ENCODE measurements around the gene KLK7.

Gene KLK7

DNA sequence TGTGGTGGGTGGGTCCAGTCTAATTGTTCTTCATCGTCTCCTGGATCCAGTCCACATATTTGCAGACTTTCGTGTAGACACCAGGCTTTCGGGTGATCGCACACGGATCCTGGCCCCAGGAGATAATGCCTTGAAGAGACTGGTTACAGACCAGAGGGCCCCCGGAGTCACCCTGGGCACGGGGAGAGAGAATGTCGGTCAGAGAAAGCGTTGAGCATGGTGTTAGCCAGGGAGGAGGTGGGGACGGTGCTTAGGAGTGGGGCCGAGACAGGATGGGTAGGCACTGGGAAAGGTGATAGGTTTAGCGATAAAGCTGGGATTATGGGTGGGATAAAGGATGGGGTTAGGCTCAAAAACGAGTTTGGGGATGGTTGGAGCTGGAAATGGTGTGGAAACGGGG, 38.8 kb upstream of the KLK7 start:
- TF ChIP-seq, protein P1, sequence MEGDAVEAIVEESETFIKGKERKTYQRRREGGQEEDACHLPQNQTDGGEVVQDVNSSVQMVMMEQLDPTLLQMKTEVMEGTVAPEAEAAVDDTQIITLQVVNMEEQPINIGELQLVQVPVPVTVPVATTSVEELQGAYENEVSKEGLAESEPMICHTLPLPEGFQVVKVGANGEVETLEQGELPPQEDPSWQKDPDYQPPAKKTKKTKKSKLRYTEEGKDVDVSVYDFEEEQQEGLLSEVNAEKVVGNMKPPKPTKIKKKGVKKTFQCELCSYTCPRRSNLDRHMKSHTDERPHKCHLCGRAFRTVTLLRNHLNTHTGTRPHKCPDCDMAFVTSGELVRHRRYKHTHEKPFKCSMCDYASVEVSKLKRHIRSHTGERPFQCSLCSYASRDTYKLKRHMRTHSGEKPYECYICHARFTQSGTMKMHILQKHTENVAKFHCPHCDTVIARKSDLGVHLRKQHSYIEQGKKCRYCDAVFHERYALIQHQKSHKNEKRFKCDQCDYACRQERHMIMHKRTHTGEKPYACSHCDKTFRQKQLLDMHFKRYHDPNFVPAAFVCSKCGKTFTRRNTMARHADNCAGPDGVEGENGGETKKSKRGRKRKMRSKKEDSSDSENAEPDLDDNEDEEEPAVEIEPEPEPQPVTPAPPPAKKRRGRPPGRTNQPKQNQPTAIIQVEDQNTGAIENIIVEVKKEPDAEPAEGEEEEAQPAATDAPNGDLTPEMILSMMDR (IDR thresholded peaks at IDR 0.05; ENCODE audit: insufficient read depth, low read depth, low read length, missing control alignments): no peak
- no peak overlapping the region for H3K4me3 ChIP-seq (ENCODE audit: low read depth, low read length)
- no peak for DNase-seq (ENCODE audit: low read depth)

GRCh38 chr19:51020988-51021651, 37.4 kb upstream of the KLK7 start:
- no peak overlapping the region for H3K4me3 ChIP-seq (ENCODE audit: low read depth, low read length)
- DNase-seq (ENCODE audit: low read depth): peak; percentile 22
- TF ChIP-seq, protein P1 (IDR thresholded peaks at IDR 0.05; ENCODE audit: insufficient read depth, low read depth, low read length, missing control alignments): peak; percentile 39

DNA sequence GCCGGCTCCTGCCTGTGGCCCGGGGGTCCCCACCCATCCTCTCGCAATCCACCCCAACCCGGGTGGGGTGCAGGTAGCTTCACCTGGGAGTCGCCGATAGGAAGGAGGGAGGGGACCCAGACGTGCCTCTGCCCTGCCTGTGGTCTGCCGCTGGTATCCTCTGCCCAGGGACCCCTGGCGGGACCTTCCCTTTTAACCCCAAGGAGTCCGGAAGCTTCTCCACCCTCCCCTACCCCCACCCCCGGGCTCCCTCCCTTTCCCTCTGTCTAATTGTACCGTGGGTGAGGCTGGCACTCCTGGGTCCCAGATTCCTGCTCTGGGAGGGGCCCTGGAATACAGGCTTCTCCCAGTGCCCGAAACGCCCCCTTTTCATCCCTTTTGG, 35.8 kb upstream of the KLK7 start, which contains the start of gene KLK10:
Gene KLK10, minus strand, starts transcription at position 166 of the 382 bp plus-strand sequence. CDS start 579 bp downstream, outside the sequence.
- no peak within 1 kb of the TSS for H3K4me3 ChIP-seq (ENCODE audit: low read depth, low read length)
- no peak for DNase-seq (ENCODE audit: low read depth)
- TF ChIP-seq, protein P1 (IDR thresholded peaks at IDR 0.05; ENCODE audit: insufficient read depth, low read depth, low read length, missing control alignments): no peak

DNA sequence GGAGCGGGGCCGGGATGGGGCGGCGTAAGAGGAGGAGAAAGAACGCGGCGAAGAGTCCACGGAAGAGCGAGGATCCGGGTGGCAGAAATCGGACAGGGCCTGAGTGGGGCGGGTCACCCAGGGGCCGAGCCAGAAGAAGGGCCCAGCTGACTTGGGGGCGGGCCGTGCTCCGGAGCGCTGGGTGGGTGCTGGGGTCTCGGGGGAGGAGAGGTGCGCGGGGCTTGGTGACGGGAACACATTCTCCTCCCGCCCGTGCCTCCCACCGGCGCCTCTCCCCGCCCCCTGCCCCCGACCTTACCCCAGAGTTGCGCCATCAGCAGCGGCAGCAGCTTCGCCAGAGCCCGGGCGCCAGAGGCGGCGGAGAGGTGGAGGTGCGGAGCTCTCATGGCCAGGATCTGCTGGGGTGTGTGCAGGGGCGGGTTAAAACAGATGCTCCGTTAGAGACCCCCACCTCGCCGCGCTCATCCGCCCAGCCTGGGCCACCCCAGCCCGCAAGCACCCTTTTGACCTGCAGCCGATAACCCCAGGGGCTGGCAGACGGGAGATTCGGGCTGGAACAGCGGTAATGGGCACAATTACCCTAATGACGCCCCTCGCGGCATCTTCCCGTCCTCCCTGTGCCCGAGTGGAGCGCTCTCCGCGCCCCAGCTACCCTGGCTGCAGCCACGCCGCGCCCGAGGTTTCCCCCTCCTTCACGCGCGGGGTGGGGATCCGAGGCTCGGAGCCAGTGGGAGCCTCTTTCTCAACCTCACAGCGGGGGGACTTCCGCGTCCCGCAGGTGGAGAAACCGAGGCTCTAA, 35.2 kb upstream of the KLK7 start:
- TF ChIP-seq, protein P1 (IDR thresholded peaks at IDR 0.05; ENCODE audit: insufficient read depth, low read depth, low read length, missing control alignments): no peak
- no peak for DNase-seq (ENCODE audit: low read depth)
- no peak overlapping the region for H3K4me3 ChIP-seq (ENCODE audit: low read depth, low read length)

DNA sequence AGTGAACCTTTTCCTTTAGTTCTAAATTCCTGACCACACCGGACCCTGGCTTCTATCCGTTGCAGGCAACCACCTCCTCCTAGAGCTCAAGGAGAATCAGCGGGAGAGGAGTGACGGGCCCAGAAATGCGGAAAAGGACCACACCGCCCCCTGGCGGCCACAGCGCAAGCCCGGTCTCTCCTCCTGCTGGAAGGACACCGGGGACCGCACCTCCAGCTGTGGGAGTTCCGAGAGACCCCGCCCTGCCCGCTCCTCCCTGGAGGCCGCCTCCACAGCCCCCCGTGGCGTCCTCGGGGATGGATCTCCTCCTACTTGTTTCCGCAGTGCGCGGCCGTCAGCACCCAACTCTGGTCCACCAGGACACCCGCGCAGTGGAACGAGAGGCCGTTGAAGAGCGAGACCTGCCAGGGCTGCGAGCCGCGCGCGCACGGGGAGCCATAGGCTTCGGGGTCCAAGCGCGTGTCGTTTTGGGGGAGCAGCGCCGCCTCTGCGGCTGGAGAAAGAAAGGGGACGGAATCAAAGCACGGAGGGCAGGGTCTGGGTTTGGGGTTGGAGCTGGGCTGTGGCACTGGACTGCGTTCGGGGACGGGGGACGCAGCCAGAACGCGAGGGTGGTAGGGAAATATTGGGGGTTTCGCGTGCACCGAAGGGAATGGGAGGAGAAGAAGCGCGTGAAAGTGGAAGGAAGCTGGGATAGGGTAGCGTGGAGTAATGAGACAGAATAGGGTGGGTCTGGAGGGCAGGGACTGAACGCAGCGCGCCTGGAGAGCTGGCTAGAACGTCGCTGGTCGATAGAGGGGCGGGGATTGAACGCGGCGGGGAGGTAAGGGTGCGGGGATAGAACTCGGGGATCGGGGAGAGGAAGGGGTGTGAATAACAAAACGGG, 33.3 kb upstream of the KLK7 start:
- TF ChIP-seq, protein P1 (IDR thresholded peaks at IDR 0.05; ENCODE audit: insufficient read depth, low read depth, low read length, missing control alignments): peak; percentile 72
- DNase-seq (ENCODE audit: low read depth): peak; percentile 53
- no peak overlapping the region for H3K4me3 ChIP-seq (ENCODE audit: low read depth, low read length)

DNA sequence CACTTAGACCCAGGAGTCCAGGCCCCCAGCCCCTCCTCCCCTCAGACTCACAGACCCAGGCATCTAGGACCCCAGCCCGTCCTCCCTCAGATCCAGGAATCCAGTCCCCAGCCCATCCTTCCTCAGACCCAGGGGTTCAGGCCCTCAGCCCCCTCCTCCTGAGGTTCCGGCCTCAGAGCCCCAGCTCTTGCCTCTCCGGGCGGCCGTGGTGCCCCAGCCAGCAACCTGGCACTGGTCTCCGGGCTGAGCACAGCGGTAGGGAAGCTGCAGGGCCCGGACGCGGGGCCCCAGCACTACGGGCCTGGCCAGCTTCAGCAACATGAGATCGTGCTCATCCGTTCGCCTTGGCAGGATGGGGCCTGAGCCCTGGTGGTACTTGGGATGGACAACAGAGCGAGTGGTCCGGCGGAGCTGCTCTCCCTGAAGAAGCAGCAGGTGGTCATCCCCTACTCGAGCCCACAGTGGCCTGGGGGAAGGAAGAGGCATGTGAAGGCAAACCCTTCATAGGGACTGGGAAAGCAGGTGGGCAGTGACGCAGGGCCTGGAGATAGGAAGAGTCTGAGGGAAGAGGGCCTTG, 32.1 kb upstream of the KLK7 start:
- no peak for DNase-seq (ENCODE audit: low read depth)
- H3K4me3 ChIP-seq (ENCODE audit: low read depth, low read length): no peak overlapping the region
- TF ChIP-seq, protein P1 (IDR thresholded peaks at IDR 0.05; ENCODE audit: insufficient read depth, low read depth, low read length, missing control alignments): no peak
